OCI-LY7 (cell line): ENCODE measurements around the gene EP400.

Experiments used
- EZH2phosphoT487 ChIP-seq: fragments of 200-600 bp; sonication (generic); IDR thresholded peaks from 2 replicates; pipeline ENCODE4 v1.6.1; 2018; ENCODE audit warnings: low read depth, borderline replicate concordance, mild to moderate bottlenecking, mixed run types, antibody characterized with exemption, low read length, moderate library complexity, mixed read lengths
- TF ChIP-seq, protein P1 (sequence below): fragments of 200-600 bp; sonication (generic); conservative IDR thresholded peaks from 2 replicates; pipeline ENCODE4 v1.5.1; 2014; ENCODE audit warnings: mild to moderate bottlenecking, antibody characterized with exemption, low read length, moderate library complexity, mixed read lengths

- TF ChIP-seq, protein P1, sequence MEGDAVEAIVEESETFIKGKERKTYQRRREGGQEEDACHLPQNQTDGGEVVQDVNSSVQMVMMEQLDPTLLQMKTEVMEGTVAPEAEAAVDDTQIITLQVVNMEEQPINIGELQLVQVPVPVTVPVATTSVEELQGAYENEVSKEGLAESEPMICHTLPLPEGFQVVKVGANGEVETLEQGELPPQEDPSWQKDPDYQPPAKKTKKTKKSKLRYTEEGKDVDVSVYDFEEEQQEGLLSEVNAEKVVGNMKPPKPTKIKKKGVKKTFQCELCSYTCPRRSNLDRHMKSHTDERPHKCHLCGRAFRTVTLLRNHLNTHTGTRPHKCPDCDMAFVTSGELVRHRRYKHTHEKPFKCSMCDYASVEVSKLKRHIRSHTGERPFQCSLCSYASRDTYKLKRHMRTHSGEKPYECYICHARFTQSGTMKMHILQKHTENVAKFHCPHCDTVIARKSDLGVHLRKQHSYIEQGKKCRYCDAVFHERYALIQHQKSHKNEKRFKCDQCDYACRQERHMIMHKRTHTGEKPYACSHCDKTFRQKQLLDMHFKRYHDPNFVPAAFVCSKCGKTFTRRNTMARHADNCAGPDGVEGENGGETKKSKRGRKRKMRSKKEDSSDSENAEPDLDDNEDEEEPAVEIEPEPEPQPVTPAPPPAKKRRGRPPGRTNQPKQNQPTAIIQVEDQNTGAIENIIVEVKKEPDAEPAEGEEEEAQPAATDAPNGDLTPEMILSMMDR = no peak
- TF ChIP-seq EZH2phosphoT487 = no peak
These were observed 44.8 kb downstream of the EP400 start for GRCh38 chr12:131994589-131994988.
